ACHN (cell line): ENCODE measurements around the gene NPHS1.
"Not testable (repeated sequence)": the region's sequence is repeated elsewhere in the genome, so short reads cannot be mapped to it uniquely, and the experiment has no call there.

ENCODE experiments used
- DNase-seq: peaks from one replicate; pipeline ENCODE4 v3.0.0-alpha.2; 2015
- in situ Hi-C: cut with HindIII; loops from 2 replicates; pipeline ENCODE4 v1.10.0; 2017; ENCODE audit warnings: low sequenced_read_pairs, low pct_ligation_motif_present, low pct_unique_long_range_greater_than_20kb

NPHS1 gene, protein sequence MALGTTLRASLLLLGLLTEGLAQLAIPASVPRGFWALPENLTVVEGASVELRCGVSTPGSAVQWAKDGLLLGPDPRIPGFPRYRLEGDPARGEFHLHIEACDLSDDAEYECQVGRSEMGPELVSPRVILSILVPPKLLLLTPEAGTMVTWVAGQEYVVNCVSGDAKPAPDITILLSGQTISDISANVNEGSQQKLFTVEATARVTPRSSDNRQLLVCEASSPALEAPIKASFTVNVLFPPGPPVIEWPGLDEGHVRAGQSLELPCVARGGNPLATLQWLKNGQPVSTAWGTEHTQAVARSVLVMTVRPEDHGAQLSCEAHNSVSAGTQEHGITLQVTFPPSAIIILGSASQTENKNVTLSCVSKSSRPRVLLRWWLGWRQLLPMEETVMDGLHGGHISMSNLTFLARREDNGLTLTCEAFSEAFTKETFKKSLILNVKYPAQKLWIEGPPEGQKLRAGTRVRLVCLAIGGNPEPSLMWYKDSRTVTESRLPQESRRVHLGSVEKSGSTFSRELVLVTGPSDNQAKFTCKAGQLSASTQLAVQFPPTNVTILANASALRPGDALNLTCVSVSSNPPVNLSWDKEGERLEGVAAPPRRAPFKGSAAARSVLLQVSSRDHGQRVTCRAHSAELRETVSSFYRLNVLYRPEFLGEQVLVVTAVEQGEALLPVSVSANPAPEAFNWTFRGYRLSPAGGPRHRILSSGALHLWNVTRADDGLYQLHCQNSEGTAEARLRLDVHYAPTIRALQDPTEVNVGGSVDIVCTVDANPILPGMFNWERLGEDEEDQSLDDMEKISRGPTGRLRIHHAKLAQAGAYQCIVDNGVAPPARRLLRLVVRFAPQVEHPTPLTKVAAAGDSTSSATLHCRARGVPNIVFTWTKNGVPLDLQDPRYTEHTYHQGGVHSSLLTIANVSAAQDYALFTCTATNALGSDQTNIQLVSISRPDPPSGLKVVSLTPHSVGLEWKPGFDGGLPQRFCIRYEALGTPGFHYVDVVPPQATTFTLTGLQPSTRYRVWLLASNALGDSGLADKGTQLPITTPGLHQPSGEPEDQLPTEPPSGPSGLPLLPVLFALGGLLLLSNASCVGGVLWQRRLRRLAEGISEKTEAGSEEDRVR (N-terminal part only)

DNA sequence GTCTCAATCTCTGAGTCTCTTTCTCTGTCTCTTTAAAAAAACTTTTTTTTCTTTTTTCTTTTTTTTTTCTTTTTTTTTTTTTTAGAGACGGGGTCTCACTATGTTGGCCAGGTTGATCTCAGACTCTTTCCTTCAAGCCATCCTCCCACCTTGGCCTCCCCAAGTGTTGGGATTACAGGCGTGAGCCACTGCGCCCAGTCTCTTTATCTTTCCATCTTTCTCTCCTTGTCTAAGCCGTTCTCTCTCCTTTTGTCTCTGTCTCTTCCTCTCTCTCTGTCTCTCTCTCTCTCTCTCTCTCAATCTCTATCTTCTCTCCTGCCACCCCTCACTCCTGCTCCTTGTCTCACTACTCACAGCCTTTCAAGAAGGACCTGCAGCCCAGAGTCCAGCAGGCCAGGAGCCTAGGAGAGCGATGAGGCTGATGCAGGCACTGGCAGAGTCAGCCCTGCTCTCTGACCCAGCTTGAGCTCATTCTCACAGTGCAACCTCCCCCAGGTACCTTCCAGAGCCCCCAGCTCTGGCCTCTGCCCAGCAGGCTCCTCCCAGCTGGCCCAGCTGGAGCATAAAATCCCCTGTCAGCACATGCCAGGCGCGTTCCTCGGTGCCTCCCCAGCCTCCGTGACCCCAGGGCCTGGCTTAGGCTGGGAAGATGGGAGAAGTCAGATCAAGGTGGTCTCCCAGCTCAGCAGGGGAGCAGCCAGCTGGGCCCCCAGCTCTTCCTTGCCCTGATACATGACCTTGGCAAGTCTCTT, at the start of gene NPHS1:
TSS of gene NPHS1 (minus strand) at position 476 of the 752 bp plus-strand sequence. CDS start 667 bp downstream, outside the sequence.
- in situ Hi-C loops: no loop called here
- DNase-seq: no peak

DNA sequence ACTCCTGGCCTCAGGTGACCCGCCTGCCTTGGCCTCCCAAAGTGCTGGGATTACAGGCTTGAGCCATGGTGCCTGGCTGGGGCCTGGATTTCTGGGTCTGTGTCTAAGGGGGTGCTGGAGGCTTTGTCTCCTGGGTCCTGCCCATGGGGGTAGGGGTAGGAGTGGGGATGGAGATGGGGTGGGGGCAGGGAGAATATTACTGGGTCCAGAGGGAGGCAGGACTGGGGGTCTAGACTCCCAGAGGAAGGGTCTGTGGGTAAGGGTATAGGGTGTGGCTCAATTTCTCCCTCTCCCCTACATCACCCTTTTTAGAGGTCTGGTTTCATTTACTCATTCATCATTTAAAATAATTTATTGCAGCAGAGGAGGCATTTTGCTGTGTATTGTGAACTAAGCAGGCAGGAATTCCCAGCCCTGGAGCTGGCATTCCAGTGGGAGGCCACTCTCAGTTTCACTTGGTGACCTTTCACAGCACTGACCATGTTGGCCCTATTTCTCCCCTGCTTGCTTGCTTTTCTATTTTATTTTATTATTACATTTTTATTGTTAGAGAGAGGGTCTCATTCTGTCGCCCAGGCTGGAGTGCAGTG, 48.8 kb upstream of the NPHS1 start:
- in situ Hi-C loops: no loop called here

DNA sequence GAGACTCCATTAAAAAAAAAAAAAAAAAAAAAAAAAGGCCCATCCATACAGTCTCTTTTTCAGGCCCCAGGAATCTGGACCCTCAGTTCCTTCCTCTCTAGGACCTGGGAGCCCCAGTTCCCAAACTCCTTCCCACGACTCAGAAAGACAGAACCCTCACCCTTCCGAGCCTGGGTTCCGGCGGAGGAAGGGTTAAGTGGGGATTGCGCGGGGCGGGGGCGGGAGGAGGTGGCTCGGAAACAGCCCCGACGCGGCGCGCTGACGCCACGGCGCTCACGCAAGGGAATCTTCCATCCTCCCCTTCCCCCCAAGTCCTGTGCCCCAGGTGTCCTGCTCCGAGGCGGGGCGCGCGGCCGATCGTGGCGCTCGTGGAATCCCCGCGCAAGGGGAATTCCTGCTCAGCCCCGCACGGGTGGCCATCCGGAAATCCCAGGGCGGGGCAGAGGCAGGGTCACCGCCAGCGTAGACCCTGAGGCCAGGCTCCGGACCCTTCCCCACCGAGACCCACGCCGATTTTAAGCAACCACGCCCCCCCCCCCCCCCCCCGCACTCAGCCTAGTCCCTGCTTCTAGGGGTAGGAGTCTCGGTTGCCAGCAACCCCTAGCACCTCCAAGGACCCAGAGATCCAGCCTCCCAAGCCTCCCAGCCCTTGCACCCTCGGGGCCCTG, 47.4 kb upstream of the NPHS1 start:
- in situ Hi-C loops: no loop called here
- DNase-seq: peak; percentile 79

More for the DNA sequence above, 48.8 kb upstream of the NPHS1 start:
- peak; percentile 50 for DNase-seq

DNA sequence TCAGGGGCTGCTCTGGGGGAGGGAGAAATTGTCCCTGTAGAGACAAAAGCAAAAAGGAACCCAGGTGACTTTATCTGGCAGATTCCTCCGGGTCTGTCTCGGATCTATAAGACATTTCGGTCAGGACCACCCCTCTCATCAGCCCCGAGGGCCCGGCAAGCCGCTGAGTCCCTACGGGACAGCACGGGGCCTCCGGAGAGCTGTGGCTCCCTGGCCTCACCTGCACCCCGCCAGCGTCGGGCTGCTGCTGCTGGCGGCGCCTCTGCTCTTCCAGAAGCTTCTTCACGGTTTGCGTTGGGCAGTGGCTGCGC, 46.1 kb upstream of the NPHS1 start:
- in situ Hi-C loops: no loop called here
- DNase-seq: no peak

DNA sequence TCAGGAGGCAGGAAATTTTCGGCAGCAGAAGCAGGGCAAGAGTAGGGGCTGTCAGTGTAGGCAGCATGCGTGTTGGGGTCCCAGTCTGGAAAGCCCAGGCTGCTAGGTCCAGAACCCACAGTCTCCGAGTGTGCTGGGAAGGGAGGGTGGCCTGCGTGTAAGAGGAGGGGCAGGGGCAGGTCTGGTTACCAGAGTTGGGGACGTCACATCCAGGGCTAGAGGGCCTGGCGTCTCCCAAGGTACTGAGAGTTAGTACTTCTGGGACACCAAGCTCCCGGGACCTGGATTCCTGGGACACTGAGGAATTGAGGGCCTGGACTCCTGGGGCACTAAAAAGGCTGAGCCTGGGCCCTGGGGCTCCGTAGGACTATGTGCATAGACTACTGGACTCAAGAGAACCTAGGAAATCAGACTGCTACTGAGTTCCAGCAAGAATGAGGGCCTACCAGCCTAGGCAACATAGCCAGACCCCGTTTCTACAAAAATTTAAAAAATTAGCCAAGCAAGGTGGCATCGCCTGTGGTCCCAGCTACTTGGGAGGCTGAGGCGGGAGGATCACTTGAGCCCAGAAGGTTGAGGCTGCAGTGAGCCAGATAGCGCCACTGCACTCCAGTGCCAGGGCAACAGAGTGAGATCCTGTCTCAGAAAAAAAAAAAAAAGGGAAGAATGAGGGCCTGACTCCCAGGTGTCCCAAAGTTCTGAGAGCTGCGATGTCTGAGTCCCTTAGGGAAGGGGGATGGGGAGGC, 45.6 kb upstream of the NPHS1 start:
- in situ Hi-C loops: no loop called here
- no peak for DNase-seq

DNA sequence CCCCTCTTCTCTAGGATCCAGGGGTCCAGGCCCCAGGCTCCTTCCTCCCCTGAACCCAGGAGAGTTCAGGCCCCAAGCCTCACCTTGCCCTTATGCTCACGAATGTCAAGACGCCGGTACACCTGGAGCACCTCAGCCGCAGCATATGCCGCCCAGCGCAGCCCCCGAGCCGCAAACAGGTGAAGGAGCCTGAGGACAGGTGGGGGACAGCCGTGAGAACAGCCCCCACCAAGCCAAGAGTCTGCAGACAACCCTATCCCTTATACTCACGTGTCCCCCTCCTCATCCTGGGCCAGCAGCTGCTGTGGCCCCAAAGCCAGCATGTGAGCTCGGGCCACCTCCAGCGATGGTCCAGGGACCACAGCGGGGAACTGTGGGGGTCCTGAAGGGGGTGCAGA, 44.3 kb upstream of the NPHS1 start:
- no peak for DNase-seq
- in situ Hi-C loops: no loop called here

DNA sequence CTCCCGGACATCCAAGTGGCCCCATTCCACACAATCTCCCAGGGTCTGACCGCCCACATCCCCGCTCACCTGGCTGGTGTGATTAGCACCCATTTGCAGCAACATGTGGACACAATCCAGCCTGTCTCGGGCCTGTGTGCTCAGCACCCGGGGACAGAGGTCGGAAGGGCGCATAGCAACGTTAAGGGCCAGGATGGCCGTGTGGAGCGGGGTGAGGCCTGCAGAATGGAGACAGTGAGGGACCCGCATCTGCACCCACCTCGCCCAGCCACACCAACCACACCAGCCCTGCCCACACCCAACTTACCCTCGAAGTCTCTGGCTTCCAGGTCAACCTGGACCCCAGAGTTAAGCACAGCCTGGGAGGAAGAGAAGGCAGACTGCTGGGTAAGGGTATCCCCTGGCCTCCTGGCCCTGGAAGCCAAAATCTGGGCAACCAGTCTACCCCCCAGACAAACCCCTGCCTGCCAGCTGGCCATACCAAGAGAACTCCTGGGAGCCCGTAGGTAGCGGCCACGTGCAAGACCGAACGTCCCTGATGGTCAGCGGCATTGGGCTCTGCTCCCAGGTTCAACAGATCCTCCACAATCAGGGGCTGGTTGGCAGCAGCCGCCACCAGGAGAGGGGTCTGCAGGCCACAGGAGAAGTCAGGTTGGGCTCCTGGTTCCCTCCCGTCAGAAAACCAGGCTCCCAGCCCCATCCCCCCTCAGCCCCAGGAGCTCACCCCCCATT, 43.8 kb upstream of the NPHS1 start:
- in situ Hi-C loops: no loop called here
- DNase-seq: no peak

DNA sequence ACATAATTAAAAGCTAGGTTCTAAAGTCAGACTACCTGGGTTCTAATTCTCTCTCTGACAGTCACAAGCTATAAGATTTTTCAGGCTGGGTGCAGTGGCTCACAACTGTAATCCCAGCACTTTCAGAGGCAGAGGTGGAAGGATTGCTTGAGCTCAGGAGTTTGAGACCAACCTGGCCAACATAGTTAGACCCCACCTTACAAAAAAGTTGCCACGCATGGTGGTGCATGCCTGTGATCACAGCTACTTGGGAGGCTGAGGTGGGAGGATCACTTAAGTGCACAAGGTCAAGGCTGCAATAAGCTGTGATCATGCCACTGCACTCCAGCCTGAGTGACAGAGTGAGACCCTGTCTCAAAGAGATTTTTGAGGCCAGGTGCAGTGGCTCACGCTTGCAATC, 42.0 kb upstream of the NPHS1 start:
- in situ Hi-C loops: no loop called here
- no peak for DNase-seq

DNA sequence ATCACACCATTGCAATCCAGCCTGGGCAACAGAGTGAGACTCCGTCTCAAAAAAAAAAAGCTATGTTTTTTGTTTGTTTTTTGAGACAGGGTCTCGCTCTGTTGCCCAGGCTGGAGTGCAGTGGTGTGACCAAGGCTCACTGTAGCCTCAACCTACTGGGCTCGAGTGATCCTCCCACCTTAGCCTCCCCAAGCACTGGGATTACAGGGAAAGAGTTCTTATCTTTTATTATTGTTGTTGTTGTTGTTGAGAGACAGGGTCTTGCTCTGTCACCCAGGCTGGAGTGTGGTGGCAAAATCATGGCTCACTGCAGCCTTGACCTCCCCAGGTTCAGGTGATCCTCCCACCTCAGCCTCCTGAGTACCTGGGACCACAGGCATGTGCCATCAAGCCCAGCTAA, 39.5 kb upstream of the NPHS1 start:
- DNase-seq, in situ Hi-C loops: not testable (repeated sequence)

DNA sequence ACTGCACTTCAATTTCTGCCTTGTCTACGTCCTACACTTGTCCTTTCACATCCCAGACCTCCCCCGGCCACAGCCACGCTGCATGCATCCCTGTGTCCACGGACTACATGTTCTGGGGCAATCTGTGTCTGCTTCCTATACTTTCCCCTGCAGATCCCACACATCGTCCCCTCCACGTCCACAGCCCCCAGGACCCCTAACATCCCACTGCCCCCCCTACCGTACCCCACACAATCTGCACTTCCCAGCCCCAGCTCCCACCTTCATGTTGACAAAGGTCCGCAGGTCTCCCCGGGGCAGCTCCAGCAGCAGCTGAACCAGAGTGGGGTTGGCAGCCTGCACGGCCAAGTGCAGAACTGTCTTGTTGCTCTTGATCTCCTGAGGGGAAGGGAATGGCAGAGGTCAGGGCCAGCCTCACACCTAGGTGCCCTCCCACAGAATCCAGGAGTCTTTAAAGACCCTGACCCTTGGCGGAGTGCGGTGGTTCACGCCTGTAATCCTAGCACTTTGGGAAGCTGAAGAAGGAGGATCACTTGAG, 37.9 kb upstream of the NPHS1 start:
- no peak for DNase-seq
- in situ Hi-C loops: no loop called here

DNA sequence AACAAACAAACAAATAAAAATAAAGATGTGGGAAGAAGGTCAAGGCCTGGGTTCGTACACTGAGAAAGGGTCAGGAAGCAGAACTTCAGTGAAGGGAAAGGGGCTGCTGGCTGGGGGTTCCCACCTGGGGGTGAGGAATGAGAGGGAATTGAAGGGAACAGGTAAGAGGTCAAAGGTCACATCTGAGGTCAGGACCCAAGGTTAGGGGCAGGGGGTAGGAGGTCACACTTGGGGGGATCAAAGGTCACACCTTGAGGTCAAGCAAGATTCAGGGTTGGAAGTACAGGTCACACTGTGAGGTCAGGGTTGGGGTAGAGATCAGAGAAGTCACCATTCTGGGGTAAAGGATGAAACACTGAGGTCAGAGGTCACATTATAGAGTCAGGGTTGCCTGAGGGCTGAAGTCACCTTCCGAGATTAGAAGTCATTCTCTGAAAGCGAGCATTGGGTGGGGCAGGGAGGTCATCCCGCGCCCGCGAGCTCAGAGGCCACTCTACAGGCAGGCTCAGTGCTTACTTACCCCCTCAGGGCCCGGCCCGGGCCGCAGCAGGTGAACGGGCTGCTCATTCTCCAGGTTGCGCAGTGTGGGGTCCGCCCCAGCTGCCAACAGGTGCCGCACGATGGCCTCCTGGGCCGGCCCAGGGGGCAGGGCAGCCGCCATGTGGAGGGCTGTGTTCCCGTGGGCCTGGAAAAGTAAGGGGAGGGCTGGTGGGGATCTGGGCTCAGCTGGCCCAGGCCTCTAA, 37.2 kb upstream of the NPHS1 start:
- DNase-seq: no peak
- in situ Hi-C loops: no loop called here

DNA sequence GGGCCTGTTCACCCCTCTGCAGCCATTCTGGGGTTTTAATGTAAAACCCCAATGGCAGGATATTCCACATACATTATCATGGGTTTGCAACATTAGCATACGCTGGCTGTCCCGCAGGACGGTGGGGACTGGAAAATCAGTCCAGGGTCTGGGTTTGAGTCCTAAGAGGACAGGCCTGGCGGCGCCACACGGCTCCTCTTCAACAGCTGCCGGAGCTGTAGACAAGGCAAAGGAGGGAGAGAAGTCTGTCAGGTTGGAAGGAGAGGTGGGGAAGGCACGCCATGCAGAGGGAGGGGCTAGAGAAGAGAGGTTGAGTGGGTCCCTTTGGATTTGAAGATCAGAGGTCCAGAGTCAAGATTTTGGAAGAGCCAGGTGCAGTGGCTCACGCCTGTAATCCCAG, 36.1 kb upstream of the NPHS1 start:
- in situ Hi-C loops: no loop called here
- DNase-seq: no peak

DNA sequence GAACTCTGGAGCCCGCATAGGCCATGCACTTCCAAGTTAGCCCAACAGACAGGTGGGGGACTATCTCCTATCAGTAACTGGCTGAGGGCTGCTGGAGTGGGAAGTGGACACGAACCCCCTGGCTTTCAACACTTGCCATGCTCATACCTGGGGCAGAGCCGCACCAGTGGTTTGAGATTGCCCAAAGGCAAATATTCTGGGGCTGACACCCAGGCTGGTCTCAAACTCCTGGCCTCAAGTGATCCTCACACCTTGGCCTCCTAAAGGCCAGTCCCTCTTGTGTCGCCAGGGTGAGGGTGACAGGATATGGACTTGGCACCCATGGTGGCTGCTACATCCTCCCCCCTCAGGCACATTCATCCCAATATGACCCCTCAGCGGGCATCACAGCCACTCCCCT, 34.9 kb upstream of the NPHS1 start:
- no peak for DNase-seq
- in situ Hi-C loops: no loop called here

DNA sequence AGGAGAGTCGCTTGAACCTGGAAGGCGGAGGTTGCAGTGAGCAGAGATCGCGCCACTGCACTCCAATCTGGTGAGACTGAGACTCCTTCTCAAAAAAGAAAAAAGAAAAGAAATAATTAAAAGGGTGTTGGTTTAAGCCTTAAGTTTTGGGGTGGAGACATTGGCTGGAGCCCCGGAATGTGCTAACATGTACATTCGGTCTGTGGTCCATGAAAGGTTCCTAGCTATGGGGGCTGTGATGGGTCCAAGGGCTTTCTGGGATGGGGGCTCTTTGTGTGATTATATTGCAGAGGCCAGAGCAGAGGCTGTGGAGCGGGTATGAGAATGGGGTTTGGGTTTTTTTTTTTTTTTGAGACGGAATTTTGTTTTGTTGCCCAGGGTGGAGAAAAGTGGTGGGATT, 33.6 kb upstream of the NPHS1 start:
- in situ Hi-C loops: no loop called here
- no peak for DNase-seq

DNA sequence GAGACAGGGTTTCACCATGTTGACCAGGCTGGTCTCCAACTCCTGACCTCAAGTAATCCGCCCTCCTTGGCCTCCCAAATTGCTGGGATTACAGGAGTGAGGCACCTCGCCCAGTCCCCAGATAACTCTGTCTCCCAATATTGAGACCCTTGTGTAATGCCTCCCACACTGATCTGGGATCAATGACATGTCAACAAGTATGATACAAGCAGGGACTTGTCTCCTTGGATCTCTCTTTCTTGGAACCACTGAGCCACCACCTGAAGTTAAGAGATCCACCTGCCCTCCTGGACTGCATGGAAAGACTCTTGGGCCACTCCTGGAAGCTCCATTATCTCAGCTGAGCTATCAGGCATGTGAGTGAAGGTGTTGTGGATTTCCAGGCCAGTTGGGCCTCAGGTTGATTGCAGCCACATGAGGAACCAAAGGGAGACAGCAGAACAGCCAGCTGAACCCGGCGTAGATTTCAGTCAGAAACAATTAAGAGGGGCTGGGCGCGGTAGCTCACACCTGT, 33.0 kb upstream of the NPHS1 start:
- DNase-seq: no peak
- in situ Hi-C loops: no loop called here

DNA sequence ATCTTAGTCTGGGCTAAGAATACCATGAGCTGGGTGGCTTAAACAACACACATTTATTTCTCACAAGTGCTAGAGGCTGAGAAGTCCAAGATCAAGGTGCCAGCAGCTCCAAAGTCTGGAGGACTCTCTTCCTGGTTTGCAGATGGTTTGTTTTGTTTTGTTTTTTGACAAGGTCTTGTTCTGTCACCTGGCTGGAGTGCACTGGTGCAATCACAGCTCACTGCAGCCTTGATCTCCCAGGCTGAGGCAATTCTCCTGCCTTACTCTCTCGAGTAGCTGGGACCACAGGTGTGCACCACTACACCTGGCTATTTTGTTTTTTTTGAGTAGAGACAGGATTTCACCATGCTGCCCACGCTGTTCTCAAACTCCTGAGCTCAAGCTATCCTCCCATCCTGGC, 31.6 kb upstream of the NPHS1 start:
- no peak for DNase-seq
- in situ Hi-C loops: no loop called here
